ENCODE results near the gene RAB1A.

DNA sequence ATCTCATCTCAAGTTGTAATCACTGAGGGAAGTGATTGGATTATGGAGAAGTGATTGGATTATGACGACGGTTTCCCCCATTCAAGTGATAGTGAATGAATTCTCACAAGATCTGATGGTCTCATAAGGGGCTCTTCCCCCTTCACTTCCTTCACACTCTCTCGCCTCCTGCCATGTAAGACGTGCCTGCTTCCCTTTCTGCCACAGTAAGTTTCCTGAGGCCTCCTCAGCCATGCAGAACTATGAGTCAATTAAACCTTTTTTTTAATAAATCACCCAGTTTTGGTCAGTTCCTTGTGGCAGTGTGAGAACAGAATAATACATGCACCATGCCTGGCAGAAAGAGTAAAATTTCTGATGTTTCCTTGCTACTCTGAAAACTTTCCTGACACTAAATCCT, 37.1 kb downstream of the RAB1A start:
- TF ChIP-seq, protein P1, sequence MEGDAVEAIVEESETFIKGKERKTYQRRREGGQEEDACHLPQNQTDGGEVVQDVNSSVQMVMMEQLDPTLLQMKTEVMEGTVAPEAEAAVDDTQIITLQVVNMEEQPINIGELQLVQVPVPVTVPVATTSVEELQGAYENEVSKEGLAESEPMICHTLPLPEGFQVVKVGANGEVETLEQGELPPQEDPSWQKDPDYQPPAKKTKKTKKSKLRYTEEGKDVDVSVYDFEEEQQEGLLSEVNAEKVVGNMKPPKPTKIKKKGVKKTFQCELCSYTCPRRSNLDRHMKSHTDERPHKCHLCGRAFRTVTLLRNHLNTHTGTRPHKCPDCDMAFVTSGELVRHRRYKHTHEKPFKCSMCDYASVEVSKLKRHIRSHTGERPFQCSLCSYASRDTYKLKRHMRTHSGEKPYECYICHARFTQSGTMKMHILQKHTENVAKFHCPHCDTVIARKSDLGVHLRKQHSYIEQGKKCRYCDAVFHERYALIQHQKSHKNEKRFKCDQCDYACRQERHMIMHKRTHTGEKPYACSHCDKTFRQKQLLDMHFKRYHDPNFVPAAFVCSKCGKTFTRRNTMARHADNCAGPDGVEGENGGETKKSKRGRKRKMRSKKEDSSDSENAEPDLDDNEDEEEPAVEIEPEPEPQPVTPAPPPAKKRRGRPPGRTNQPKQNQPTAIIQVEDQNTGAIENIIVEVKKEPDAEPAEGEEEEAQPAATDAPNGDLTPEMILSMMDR (IDR thresholded peaks at IDR 0.05), result no peak
- no peak for TF ChIP-seq POLR2A (IDR thresholded peaks at IDR 0.05)
